Ovary (tissue), 9 donors: ENCODE measurements around the gene DERA. TPM values are rescaled to one million over a fixed set of nuclear protein-coding genes. Genes with fewer than 3 reads are reported as not detected.

Experiments used
- DNase-seq, 5 donors: peaks; one replicate each; pipeline ENCODE4 v3.0.0-alpha.2; 2019 to 2020
- H3K27ac ChIP-seq, 2 donors: fragments of 200-600 bp; one replicate each; pipeline versions ENCODE4 v1.5.1 to v1.8.0; 2019 to 2022
- H3K27me3 ChIP-seq: fragments of 200-600 bp; one replicate; pipeline ENCODE4 v1.8.0; 2022
- H3K36me3 ChIP-seq: fragments of 200-600 bp; sonication (generic); one replicate; pipeline ENCODE4 v1.5.1; 2019
- H3K4me1 ChIP-seq: one replicate; pipeline ENCODE4 v1.8.1; 2013; ENCODE audit warnings: mild to moderate bottlenecking, moderate library complexity; ENCODE audit not compliant: insufficient read depth
- H3K4me3 ChIP-seq: fragments of 200-600 bp; sonication (generic); one replicate; pipeline ENCODE4 v1.5.1; 2017
- H3K9me3 ChIP-seq, 2 donors: fragments of 200-600 bp in 1 of 2; sonication (generic) in 1 of 2; one replicate each; pipeline versions ENCODE4 v1.5.1 to v1.8.1; 2013 to 2019; ENCODE audit warnings: mild to moderate bottlenecking in 1 of 2, moderate library complexity in 1 of 2
- EP300 ChIP-seq: sonication (generic); formaldehyde crosslinking; IDR thresholded peaks from one replicate; pipeline ENCODE4 v1.6.1; 2017; ENCODE audit warnings: antibody characterized with exemption
- POLR2A ChIP-seq: fragments of 450-650 bp; IDR thresholded peaks from one replicate; pipeline ENCODE4 v1.6.1; 2017; ENCODE audit warnings: antibody characterized with exemption, mild to moderate bottlenecking, moderate library complexity
- WGBS, 3 donors: extraction: QIAGEN DNeasy Blood & Tissue Kit in 1 of 3; methylation state at CpG; one replicate each; pipeline versions ENCODE4 v1.1.5 to v1.1.7; 2013 to 2017; 5-methylcytosine and 5-hydroxymethylcytosine counted together
- intact Hi-C, 4 donors: fragments of 100-400 bp; cut with DNase I; formaldehyde crosslinking; loops; one replicate each; pipeline versions ENCODE4 v1.11.0 to v1.15.1; 2022 to 2023
- polyA plus RNA-seq, 2 donors: library from polyadenylated mRNA; stranded (reverse); fragments of 200-250 nt in 1 of 2; fragments of 350-450 nt in 1 of 2; fragmentation: Illumina TruSeq in 1 of 2; extraction: RNeasy Lipid Tissue Mini Kit (QIAGEN cat#74804) in 1 of 2; gene quantifications; one replicate each; pipeline ENCODE4 v1.2.3, GENCODE V29; 2013 to 2014
- total RNA-seq, 7 donors: library from RNA; depleted of rRNA in 2 of 7; stranded (reverse); fragments of >200 nt in 2 of 7; fragmentation: NEBNext Ultra II Directional in 3 of 7; extraction: Animal tissue kit (Norgen Biotek cat#: 25700) in 3 of 7; gene quantifications; one replicate each; pipeline versions ENCODE4 v1.1.0 to v1.2.4, GENCODE V29; 2016 to 2023
- TF ChIP-seq, protein P1 (sequence below), 3 donors: fragments of 450-650 bp in 2 of 3; fragments of 200-600 bp in 1 of 3; IDR thresholded peaks; one replicate each; pipeline versions ENCODE4 v1.5.1 to v1.8.0; 2016 to 2022; ENCODE audit warnings: antibody characterized with exemption in 3 of 3, mild to moderate bottlenecking in 1 of 3
- donor health status: DM: no; HTN: no; CAD: no; lungs with moderate emphysema.
- donor health status: DM: no; HTN: no; CAD: no.
- donor health status: Bipolar disorder and iron deficiency.
- donor health status: DM: yes; HTN: yes; CAD: no.
- donor health status: DM: no; HTN: no; CAD: no.
- donor health status: DM: yes; HTN: yes; CAD: no.

The DERA gene
- total and polyA plus RNA-seq, 9 donors = 8.1 to 27.7 (median 12.0) TPM

DNA sequence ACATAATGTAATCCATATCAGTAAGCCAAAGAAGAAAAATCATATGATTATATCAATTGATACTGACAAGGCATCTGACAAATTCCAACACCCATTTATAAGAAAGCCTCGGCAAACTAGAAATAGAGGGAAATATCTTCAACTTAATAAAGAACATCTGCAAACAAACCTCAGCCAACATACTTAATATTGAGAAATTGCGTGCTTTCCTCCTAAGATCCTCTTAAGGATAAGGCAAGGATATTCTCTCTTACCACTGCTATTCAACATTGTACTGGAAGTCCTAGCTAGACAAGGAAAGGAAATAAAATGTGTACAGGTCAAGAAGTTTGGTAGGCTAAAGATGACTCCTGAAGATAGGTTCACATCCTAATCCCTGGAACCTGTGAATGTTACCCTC, 115.9 kb downstream of the DERA start:
- H3K9me3 ChIP-seq = no peaks in the 10 kb centered on the region
- H3K27ac ChIP-seq = no peak overlapping the region
- DNase-seq = no peak
- H3K27me3 ChIP-seq = no peaks in the 10 kb centered on the region
- WGBS, 3 donors = 73 to 86% (median 83%) methylated on average over 2 of the region's 2 CpGs
- H3K36me3 ChIP-seq = no peaks in the 10 kb centered on the region
- no peaks in the 10 kb centered on the region for H3K4me1 ChIP-seq
- no peak overlapping the region for H3K4me3 ChIP-seq
- intact Hi-C loops = no loop called here
- TF ChIP-seq EP300 (no peak), POLR2A (no peak)
- TF ChIP-seq, protein P1, sequence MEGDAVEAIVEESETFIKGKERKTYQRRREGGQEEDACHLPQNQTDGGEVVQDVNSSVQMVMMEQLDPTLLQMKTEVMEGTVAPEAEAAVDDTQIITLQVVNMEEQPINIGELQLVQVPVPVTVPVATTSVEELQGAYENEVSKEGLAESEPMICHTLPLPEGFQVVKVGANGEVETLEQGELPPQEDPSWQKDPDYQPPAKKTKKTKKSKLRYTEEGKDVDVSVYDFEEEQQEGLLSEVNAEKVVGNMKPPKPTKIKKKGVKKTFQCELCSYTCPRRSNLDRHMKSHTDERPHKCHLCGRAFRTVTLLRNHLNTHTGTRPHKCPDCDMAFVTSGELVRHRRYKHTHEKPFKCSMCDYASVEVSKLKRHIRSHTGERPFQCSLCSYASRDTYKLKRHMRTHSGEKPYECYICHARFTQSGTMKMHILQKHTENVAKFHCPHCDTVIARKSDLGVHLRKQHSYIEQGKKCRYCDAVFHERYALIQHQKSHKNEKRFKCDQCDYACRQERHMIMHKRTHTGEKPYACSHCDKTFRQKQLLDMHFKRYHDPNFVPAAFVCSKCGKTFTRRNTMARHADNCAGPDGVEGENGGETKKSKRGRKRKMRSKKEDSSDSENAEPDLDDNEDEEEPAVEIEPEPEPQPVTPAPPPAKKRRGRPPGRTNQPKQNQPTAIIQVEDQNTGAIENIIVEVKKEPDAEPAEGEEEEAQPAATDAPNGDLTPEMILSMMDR (IDR thresholded peaks at IDR 0.05) = no peak

DNA sequence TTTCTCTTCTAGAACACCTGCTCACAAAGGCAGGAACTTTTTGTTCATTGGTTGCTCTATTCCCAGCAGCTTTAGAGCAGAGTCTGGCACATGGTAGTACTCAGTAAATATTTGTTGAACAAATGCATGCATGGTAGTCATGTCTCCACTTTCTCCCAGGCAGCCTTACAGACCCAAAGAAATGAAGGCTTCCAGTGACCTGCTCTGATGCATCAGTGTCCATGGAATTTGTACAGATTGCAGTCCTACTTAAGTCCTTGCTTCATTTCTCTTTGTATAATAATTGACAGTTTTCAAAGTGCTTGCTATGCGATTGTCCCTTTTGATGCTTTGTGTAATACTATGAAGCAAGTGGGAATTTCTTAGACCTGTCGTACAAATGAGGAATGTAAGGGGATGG, 119.6 kb downstream of the DERA start:
- H3K4me3 ChIP-seq = no peak overlapping the region
- no peak overlapping the region for H3K27ac ChIP-seq
- no peaks in the 10 kb centered on the region for H3K4me1 ChIP-seq
- intact Hi-C loops = no loop called here
- H3K36me3 ChIP-seq = no peaks in the 10 kb centered on the region
- TF ChIP-seq, protein P1 (IDR thresholded peaks at IDR 0.05) = no peak
- TF ChIP-seq EP300 = no peak
- TF ChIP-seq POLR2A = no peak
- H3K9me3 ChIP-seq = no peaks in the 10 kb centered on the region
- no peak for DNase-seq
- WGBS, 3 donors = 97% methylated on average over 2 of the region's 2 CpGs
- H3K27me3 ChIP-seq = no peaks in the 10 kb centered on the region

DNA sequence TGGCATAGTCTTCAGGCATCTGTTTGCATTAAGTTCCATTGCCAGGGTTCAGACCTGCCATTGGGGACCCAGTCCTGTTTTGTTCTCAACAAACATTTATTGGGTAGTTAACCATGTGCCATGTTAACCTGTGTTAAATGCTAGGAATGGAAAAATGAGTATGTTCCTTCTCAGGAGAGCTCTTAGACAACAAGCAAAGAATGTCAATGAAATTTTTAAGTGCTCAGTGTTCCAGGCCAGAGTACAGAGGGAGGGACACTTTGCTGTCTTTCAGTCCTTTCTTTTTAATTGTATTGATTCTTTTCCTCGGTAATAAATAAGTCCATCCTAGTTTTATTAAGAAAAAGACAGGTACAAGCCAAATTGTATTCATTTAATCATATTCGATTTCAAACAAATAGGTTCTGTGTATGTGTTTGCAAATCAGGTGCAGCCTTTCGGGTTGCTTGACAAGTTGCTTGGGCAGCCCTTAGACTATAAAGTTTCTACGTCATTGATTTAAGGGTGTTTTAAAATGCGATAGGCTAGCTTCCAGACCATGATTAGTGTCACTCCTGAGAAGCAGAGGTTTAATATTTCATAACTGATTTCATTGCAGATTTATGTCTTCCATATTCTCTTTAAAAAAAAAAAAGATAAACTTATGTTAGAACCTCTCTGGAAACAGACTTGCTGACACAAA, 123.1 kb downstream of the DERA start:
- no peaks in the 10 kb centered on the region for H3K36me3 ChIP-seq
- 91 to 93% (median 91%) methylated on average over 5 of the region's 5 CpGs for whole genome bisulfite sequencing, 3 donors
- intact Hi-C loops = no loop called here

DNA sequence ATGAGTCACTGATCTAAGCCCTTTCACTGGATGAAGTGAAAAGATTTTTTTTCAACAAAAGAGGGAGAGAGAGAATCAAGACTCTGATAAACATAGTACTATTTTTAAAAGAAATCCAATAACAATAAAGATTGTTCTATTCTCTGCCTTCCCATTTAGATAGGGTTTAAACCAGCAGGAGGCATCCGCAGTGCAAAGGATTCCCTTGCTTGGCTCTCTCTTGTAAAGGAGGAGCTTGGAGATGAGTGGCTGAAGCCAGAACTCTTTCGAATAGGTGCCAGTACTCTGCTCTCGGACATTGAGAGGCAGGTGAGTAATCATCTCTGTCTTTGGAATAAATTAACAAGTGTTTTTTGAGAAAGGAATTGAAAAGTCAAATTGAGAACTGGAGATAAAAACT, 124.9 kb downstream of the DERA start:
- Histone ChIP-seq H3K27ac (no peak overlapping the region), H3K4me1 (no peaks in the 10 kb centered on the region), H3K9me3 (no peaks in the 10 kb centered on the region), H3K4me3 (no peak overlapping the region), H3K36me3 (no peaks in the 10 kb centered on the region), H3K27me3 (no peaks in the 10 kb centered on the region)
- WGBS, 3 donors = 90 to 96% (median 95%) methylated on average over 3 of the region's 3 CpGs
- TF ChIP-seq EP300 (no peak), POLR2A (no peak)
- TF ChIP-seq, protein P1 (IDR thresholded peaks at IDR 0.05) = no peak
- no peak for DNase-seq
- intact Hi-C loops = no loop called here

More for the DNA sequence above, 123.1 kb downstream of the DERA start:
- H3K27me3 ChIP-seq = no peaks in the 10 kb centered on the region
- H3K4me3 ChIP-seq = no peak overlapping the region
- no peak overlapping the region for H3K27ac ChIP-seq
- TF ChIP-seq EP300 = no peak
- no peak for TF ChIP-seq POLR2A
- TF ChIP-seq, protein P1 (IDR thresholded peaks at IDR 0.05) = no peak
- no peaks in the 10 kb centered on the region for H3K4me1 ChIP-seq
- H3K9me3 ChIP-seq = no peaks in the 10 kb centered on the region
- DNase-seq = no peak
